Measurements from ENCODE around the gene ABTB1. TPM values are rescaled to one million over a fixed set of nuclear protein-coding genes. Genes with fewer than 3 reads are reported as not detected.

ABTB1 gene
- total and polyA plus RNA-seq, 9 of the 15 experiments (the other 6 are each of a cell fraction or from before 2014, with no cell fraction given) = 0.04 to 2.3 (median 0.55) TPM; not detected in 1

GRCh38 chr3:127647845-127648204 is 24.9 kb upstream of the ABTB1 start:
- ChIA-PET CTCF (ENCODE audit: low intra/inter-chr PET ratio) (no interaction called here), POLR2A (interaction anchor here (0.7 to 1.3 kb wide), 2 partner anchors 50 to 105 kb away, joined by 3 read pairs; partner anchors contain the start of gene MCM2)
- H3K79me2 ChIP-seq (ENCODE audit: control insufficient read depth, insufficient read depth, low read length) = no peaks in the 10 kb centered on the region
- H3K36me3 ChIP-seq (ENCODE audit: control insufficient read depth, insufficient read depth, low read length) = peaks cover 15% of the 10 kb centered on the region; the same call in 2 of the 3 replicates
- H4K20me1 ChIP-seq (replicated peaks; ENCODE audit: control insufficient read depth, insufficient read depth, low read length) = no peaks in the 10 kb centered on the region
- in situ Hi-C loops (cut with MboI) = no loop called here
- intact Hi-C loops (cut with micrococcal nuclease) = no loop called here
- H3K9ac ChIP-seq (ENCODE audit: insufficient read depth in 1 of 2, low read depth in 2 of 2, low read length in 2 of 2) = no peak overlapping the region
- H3K9me3 ChIP-seq (replicated peaks; ENCODE audit: control insufficient read depth, insufficient read depth, low read depth, low read length) = no peaks in the 10 kb centered on the region
- no peak for DNase-seq (ENCODE audit: extremely low read depth in 1 of 4, low spot score in 3 of 4)
- no peaks in the 10 kb centered on the region for H3K9me1 ChIP-seq (ENCODE audit: control insufficient read depth, insufficient read depth, low read length)
- no peak overlapping the region for H3K4me2 ChIP-seq (ENCODE audit: insufficient read depth, low read length)
- H3K4me3 ChIP-seq = no peak overlapping the region
- H3K4me1 ChIP-seq (replicated peaks in 1 of 2; ENCODE audit: control insufficient read depth in 2 of 2, insufficient read depth in 2 of 2, low read length in 2 of 2) = no peaks in the 10 kb centered on the region
- ATAC-seq = no peak
- BruUV-seq (replicated peaks) = no TSS peak
- TF ChIP-seq NCOA2 (IDR thresholded peaks at IDR 0.05; ENCODE audit: partially characterized antibody in 2 of 2) (no peak), PYGO2 (tag; IDR thresholded peaks at IDR 0.05) (no peak), KLF10 (CRISPR knock-in tag; IDR thresholded peaks at IDR 0.05) (no peak), POU5F1 (IDR thresholded peaks at IDR 0.05; ENCODE audit: borderline replicate concordance, low read depth, low read length, partially characterized antibody) (no peak), POLR2G (IDR thresholded peaks at IDR 0.05; ENCODE audit: low read depth, low read length) (no peak)
- H3K27me3 ChIP-seq (ENCODE audit: control insufficient read depth in 2 of 2, insufficient read depth in 2 of 2, low read length in 2 of 2) = no peaks in the 10 kb centered on the region
- no peak overlapping the region for H3K27ac ChIP-seq (ENCODE audit: extremely low read depth, low read depth, low read length)
- no peak overlapping the region for H2AFZ ChIP-seq (ENCODE audit: low read depth, low read length)
- FAIRE-seq = no peak

- H3K9me1 ChIP-seq (ENCODE audit: control insufficient read depth, insufficient read depth, low read length) = no peaks in the 10 kb centered on the region
- in situ Hi-C loops (cut with MboI) (no loop called here), intact Hi-C loops (cut with micrococcal nuclease) (loop anchor here (10.0 kb wide), 2 partner anchors 185 to 485 kb away; no protein-coding TSS in a partner anchor)
- H3K27me3 ChIP-seq (ENCODE audit: control insufficient read depth in 2 of 2, insufficient read depth in 2 of 2, low read length in 2 of 2) = no peaks in the 10 kb centered on the region
- no peaks in the 10 kb centered on the region for H3K4me1 ChIP-seq (replicated peaks in 1 of 2; ENCODE audit: control insufficient read depth in 2 of 2, insufficient read depth in 2 of 2, low read length in 2 of 2)
- no peaks in the 10 kb centered on the region for H3K9me3 ChIP-seq (replicated peaks; ENCODE audit: control insufficient read depth, insufficient read depth, low read depth, low read length)
- H3K27ac ChIP-seq (ENCODE audit: extremely low read depth, low read depth, low read length) = no peak overlapping the region
- WGBS (ENCODE audit: insufficient coverage, low coverage, missing lambda C conversion rate) = 92% methylated on average over 4 of the region's 4 CpGs
- no peak for FAIRE-seq
- no peaks in the 10 kb centered on the region for H4K20me1 ChIP-seq (replicated peaks; ENCODE audit: control insufficient read depth, insufficient read depth, low read length)
- no peak for DNase-seq (ENCODE audit: extremely low read depth in 1 of 4, low spot score in 3 of 4)
- ChIA-PET CTCF (ENCODE audit: low intra/inter-chr PET ratio) (interaction anchor here (0.8 kb wide), 1 partner anchor 1145 kb away, joined by 3 read pairs; no protein-coding TSS in a partner anchor), POLR2A (no interaction called here)
- no TSS peak for BruUV-seq (replicated peaks)
- no peak for ATAC-seq
- no peak overlapping the region for H3K4me2 ChIP-seq (ENCODE audit: insufficient read depth, low read length)
- H3K79me2 ChIP-seq (ENCODE audit: control insufficient read depth, insufficient read depth, low read length) = no peaks in the 10 kb centered on the region
- H2AFZ ChIP-seq (ENCODE audit: low read depth, low read length) = no peak overlapping the region
- peaks cover 14% of the 10 kb centered on the region; the same call in 1 of the 3 replicates for H3K36me3 ChIP-seq (ENCODE audit: control insufficient read depth, insufficient read depth, low read length)
- no peak overlapping the region for H3K9ac ChIP-seq (ENCODE audit: insufficient read depth in 1 of 2, low read depth in 2 of 2, low read length in 2 of 2)
- H3K4me3 ChIP-seq = no peak overlapping the region
- no peak for TF ChIP-seq TAF9B (IDR thresholded peaks at IDR 0.05; ENCODE audit: partially characterized antibody)
- no peak for TF ChIP-seq FOXA1 (IDR thresholded peaks at IDR 0.05; ENCODE audit: borderline replicate concordance)
- TF ChIP-seq ZNF609 (CRISPR knock-in tag; IDR thresholded peaks at IDR 0.05; ENCODE audit: borderline replicate concordance) = no peak
Observed at GRCh38 chr3:127650236-127650635, 22.5 kb upstream of the ABTB1 start.

Data from K562 (cell line).